GM23338 (cell line): ENCODE data around the gene TRABD. TPM values are rescaled to one million over a fixed set of nuclear protein-coding genes. Genes with fewer than 3 reads are reported as not detected.

Experiments used
- ATAC-seq: fragments of 200-7000 bp; cut with Tn5 transposase; 3 replicates; pipeline ENCODE4 v1.9.1; 2020
- DNase-seq: peaks from one replicate; pipeline ENCODE4 v3.0.0-alpha.2; 2015; ENCODE audit warnings: low spot score
- H2AFZ ChIP-seq: fragments of 200-600 bp; sonication (generic); 2 replicates; pipeline ENCODE4 v1.8.0; 2016; ENCODE audit warnings: antibody characterized with exemption, mild to moderate bottlenecking, moderate library complexity
- H3F3A ChIP-seq: fragments of 200-600 bp; sonication (generic); replicated peaks from 2 replicates; pipeline ENCODE4 v1.8.0; 2017; ENCODE audit warnings: antibody characterized with exemption, mixed run types, low read depth
- H3K27ac ChIP-seq: fragments of 200-600 bp; sonication (generic); 2 replicates; pipeline ENCODE4 v1.6.1; 2016; ENCODE audit warnings: low read depth
- H3K27me3 ChIP-seq: fragments of 200-600 bp; sonication (generic); 2 replicates; pipeline ENCODE4 v1.8.0; 2016; ENCODE audit warnings: mild to moderate bottlenecking, mixed run types, moderate library complexity; ENCODE audit not compliant: insufficient read depth
- H3K36me3 ChIP-seq: fragments of 200-600 bp; sonication (generic); 2 replicates; pipeline ENCODE4 v1.8.0; 2016; ENCODE audit warnings: mild to moderate bottlenecking; ENCODE audit not compliant: insufficient read depth
- H3K4me1 ChIP-seq: fragments of 200-600 bp; sonication (generic); 2 replicates; pipeline ENCODE4 v1.8.0; 2016; ENCODE audit warnings: mild to moderate bottlenecking, moderate library complexity; ENCODE audit not compliant: insufficient read depth
- H3K4me2 ChIP-seq: fragments of 200-600 bp; sonication (generic); 2 replicates; pipeline ENCODE4 v1.7.1; 2017; ENCODE audit warnings: mixed run types
- H3K4me3 ChIP-seq: fragments of 200-600 bp; sonication (generic); 2 replicates; pipeline ENCODE4 v1.6.1; 2016; ENCODE audit warnings: mixed run types
- H3K79me2 ChIP-seq: fragments of 200-600 bp; sonication (generic); replicated peaks from 2 replicates; pipeline ENCODE4 v1.8.0; 2017; ENCODE audit warnings: mild to moderate bottlenecking; ENCODE audit not compliant: insufficient read depth
- H3K9me2 ChIP-seq: fragments of 200-600 bp; sonication (generic); 2 replicates; pipeline ENCODE4 v1.8.0; 2017; ENCODE audit not compliant: insufficient read depth
- H4K20me1 ChIP-seq: fragments of 200-600 bp; sonication (generic); replicated peaks from 2 replicates; pipeline ENCODE4 v1.8.0; 2017; ENCODE audit warnings: mild to moderate bottlenecking; ENCODE audit not compliant: insufficient read depth
- H3K27ac Mint-ChIP-seq: 2 replicates; pipeline ENCODE4 v1.8.0; 2020; ENCODE audit warnings: inconsistent platforms, mild to moderate bottlenecking, moderate library complexity, mixed read lengths
- H3K27me3 Mint-ChIP-seq: 3 replicates; pipeline ENCODE4 v1.8.0; 2022; ENCODE audit warnings: low read depth, mild to moderate bottlenecking, moderate library complexity, mixed read lengths, inconsistent platforms; ENCODE audit not compliant: insufficient read depth, poor library complexity
- H3K36me3 Mint-ChIP-seq: 3 replicates; pipeline ENCODE4 v1.8.0; 2021; ENCODE audit warnings: low read depth, mild to moderate bottlenecking, inconsistent platforms, moderate library complexity, mixed read lengths
- H3K4me1 Mint-ChIP-seq: 3 replicates; pipeline ENCODE4 v1.8.0; 2020; ENCODE audit warnings: mild to moderate bottlenecking, inconsistent platforms, mixed read lengths
- H3K4me3 Mint-ChIP-seq: 3 replicates; pipeline ENCODE4 v1.8.0; 2021; ENCODE audit warnings: moderate library complexity, mild to moderate bottlenecking, inconsistent platforms, mixed read lengths
- H3K9me3 Mint-ChIP-seq: 3 replicates; pipeline ENCODE4 v1.8.0; 2020; ENCODE audit warnings: moderate library complexity, mild to moderate bottlenecking, inconsistent platforms, mixed read lengths
- CREB1 ChIP-seq: fragments of 250-450 bp; sonication (Bioruptor Pico); IDR thresholded peaks from 2 replicates; pipeline ENCODE4 v1.5.0; 2020; ENCODE audit warnings: low read depth, mild to moderate bottlenecking, moderate library complexity
- EZH2 ChIP-seq: fragments of 200-600 bp; sonication (generic); IDR thresholded peaks from one replicate; pipeline ENCODE4 v1.8.0; 2017; ENCODE audit warnings: antibody characterized with exemption, mild to moderate bottlenecking, low read depth; ENCODE audit not compliant: unreplicated experiment
- JUNB ChIP-seq: IDR thresholded peaks from one replicate; pipeline ENCODE4 v1.6.1; 2016; ENCODE audit warnings: antibody characterized with exemption; ENCODE audit not compliant: unreplicated experiment
- NANOG ChIP-seq: IDR thresholded peaks from 2 replicates; pipeline ENCODE4 v1.6.1; 2016; ENCODE audit warnings: antibody characterized with exemption, borderline replicate concordance
- POLR2AphosphoS5 ChIP-seq: IDR thresholded peaks from 2 replicates; pipeline ENCODE4 v1.6.1; 2016; ENCODE audit warnings: antibody characterized with exemption, low read depth
- STAT1 ChIP-seq: IDR thresholded peaks from one replicate; pipeline ENCODE4 v1.6.1; 2016; ENCODE audit warnings: antibody characterized with exemption; ENCODE audit not compliant: unreplicated experiment
- ZNF114 ChIP-seq: fragments of 250-450 bp; sonication (Bioruptor Pico); IDR thresholded peaks from 2 replicates; pipeline ENCODE4 v1.5.0; 2020; ENCODE audit warnings: mild to moderate bottlenecking, moderate library complexity
- ZNF331 ChIP-seq: fragments of 250-450 bp; sonication (Bioruptor Pico); IDR thresholded peaks from 2 replicates; pipeline ENCODE4 v1.5.0; 2020; ENCODE audit warnings: low read depth, mild to moderate bottlenecking, moderate library complexity
- polyA plus RNA-seq: library from polyadenylated mRNA; unstranded; fragments of >200 nt; fragmentation: Nextera tagmentation; extraction: Ambion mirVana; gene quantifications from 2 replicates; pipeline ENCODE4 v1.2.1, GENCODE V29; 2016
- total RNA-seq: library from RNA; depleted of rRNA; stranded (reverse); fragments of >200 nt; shearing (Covaris generic); gene quantifications from 2 replicates; pipeline ENCODE4 v1.2.3, GENCODE V29; 2014
- TF ChIP-seq, protein P1 (sequence below), 2 experiments: fragments of 200-600 bp in 1 of 2; sonication (generic) in 1 of 2; conservative IDR thresholded peaks; 2 replicates each; pipeline versions ENCODE4 v1.5.1 to v1.6.1; 2016 to 2017; ENCODE audit warnings: antibody characterized with exemption in 2 of 2, low read depth in 2 of 2, mild to moderate bottlenecking in 2 of 2, moderate library complexity in 1 of 2
- TF ChIP-seq, protein P2 (sequence below): IDR thresholded peaks from 2 replicates; pipeline ENCODE4 v1.6.1; 2016; ENCODE audit warnings: antibody characterized with exemption
- TF ChIP-seq, protein P3 (sequence below): IDR thresholded peaks from one replicate; pipeline ENCODE4 v1.6.1; 2018; ENCODE audit warnings: antibody characterized with exemption; ENCODE audit not compliant: unreplicated experiment

Gene TRABD
- total and polyA plus RNA-seq, 2 experiments from 2014 or later, result 44.1 to 66.1 TPM

DNA sequence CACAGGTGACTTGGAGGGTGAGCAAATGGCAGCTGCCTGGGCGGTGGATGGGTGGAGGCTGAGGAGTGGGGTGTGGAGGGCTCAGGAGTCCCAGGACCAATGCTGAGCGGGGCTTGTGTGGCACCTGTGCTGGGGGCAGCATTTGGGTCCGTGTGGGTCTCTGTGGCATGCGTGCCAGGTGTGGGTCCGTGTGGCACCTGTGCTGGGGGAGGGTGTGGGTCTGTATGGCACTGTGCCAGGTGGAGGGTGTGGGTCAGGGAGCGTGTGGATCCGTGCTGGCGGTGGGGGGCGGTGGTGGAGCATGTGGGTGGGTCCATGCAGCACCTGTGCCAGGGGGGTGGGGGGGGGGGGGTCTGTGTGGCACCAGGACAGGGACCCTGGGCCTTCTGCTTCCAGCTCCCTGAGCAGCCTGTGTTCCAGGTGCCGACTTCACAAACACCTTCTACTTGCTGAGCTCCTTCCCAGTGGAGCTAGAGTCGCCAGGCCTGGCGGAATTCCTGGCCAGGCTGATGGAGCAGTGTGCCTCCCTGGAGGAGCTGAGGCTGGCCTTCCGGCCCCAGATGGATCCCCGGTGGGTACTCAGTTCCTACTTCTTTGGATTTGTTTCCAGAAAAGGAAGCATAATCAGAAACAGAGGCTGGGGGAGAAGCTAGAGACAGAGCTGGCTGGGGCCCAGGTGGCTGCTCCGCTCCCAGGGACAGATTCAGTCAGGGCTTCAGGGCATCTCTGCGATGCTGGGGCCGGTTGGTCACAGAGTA, 29.8 kb downstream of the TRABD start:
- H2AFZ ChIP-seq, result no peak overlapping the region
- H3K9me3 Mint-ChIP-seq, result no peaks in the 10 kb centered on the region; the same call in 2 of the 3 replicates
- peaks cover 70% of the 10 kb centered on the region for H3K36me3 Mint-ChIP-seq
- no peak for DNase-seq
- H3K27ac ChIP-seq, result no peak overlapping the region
- no peaks in the 10 kb centered on the region for H3K9me2 ChIP-seq
- H3K4me3 Mint-ChIP-seq, result no peak overlapping the region
- peaks cover 1% of the 10 kb centered on the region for H3K27me3 Mint-ChIP-seq
- H3K4me3 ChIP-seq, result no peak overlapping the region
- H3K79me2 ChIP-seq, result peaks cover 19% of the 10 kb centered on the region; the same call in 1 of the 2 replicates
- H3K36me3 ChIP-seq, result 0 out of 2 replicates have a peak, but pooled peaks cover 7% of the 10 kb centered on the region
- H3K4me1 Mint-ChIP-seq, result peaks cover 2% of the 10 kb centered on the region; the same call in 2 of the 3 replicates
- H3K27me3 ChIP-seq, result no peaks in the 10 kb centered on the region
- no peaks in the 10 kb centered on the region; the same call in 1 of the 2 replicates for H3K4me1 ChIP-seq
- no peak overlapping the region for H3K4me2 ChIP-seq
- no peak for ATAC-seq
- no peak for TF ChIP-seq ZNF331 (CRISPR knock-in tag)
- TF ChIP-seq EZH2, result no peak
- TF ChIP-seq, protein P1, sequence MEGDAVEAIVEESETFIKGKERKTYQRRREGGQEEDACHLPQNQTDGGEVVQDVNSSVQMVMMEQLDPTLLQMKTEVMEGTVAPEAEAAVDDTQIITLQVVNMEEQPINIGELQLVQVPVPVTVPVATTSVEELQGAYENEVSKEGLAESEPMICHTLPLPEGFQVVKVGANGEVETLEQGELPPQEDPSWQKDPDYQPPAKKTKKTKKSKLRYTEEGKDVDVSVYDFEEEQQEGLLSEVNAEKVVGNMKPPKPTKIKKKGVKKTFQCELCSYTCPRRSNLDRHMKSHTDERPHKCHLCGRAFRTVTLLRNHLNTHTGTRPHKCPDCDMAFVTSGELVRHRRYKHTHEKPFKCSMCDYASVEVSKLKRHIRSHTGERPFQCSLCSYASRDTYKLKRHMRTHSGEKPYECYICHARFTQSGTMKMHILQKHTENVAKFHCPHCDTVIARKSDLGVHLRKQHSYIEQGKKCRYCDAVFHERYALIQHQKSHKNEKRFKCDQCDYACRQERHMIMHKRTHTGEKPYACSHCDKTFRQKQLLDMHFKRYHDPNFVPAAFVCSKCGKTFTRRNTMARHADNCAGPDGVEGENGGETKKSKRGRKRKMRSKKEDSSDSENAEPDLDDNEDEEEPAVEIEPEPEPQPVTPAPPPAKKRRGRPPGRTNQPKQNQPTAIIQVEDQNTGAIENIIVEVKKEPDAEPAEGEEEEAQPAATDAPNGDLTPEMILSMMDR (conservative IDR thresholded peaks at IDR 0.05; ENCODE audit: low read depth in 2 of 2), result no peak
- TF ChIP-seq, protein P2, sequence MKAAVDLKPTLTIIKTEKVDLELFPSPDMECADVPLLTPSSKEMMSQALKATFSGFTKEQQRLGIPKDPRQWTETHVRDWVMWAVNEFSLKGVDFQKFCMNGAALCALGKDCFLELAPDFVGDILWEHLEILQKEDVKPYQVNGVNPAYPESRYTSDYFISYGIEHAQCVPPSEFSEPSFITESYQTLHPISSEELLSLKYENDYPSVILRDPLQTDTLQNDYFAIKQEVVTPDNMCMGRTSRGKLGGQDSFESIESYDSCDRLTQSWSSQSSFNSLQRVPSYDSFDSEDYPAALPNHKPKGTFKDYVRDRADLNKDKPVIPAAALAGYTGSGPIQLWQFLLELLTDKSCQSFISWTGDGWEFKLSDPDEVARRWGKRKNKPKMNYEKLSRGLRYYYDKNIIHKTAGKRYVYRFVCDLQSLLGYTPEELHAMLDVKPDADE, result no peak
- TF ChIP-seq ZNF114 (CRISPR knock-in tag), result no peak
- no peak for TF ChIP-seq STAT1
- TF ChIP-seq JUNB, result no peak
- TF ChIP-seq, protein P3, sequence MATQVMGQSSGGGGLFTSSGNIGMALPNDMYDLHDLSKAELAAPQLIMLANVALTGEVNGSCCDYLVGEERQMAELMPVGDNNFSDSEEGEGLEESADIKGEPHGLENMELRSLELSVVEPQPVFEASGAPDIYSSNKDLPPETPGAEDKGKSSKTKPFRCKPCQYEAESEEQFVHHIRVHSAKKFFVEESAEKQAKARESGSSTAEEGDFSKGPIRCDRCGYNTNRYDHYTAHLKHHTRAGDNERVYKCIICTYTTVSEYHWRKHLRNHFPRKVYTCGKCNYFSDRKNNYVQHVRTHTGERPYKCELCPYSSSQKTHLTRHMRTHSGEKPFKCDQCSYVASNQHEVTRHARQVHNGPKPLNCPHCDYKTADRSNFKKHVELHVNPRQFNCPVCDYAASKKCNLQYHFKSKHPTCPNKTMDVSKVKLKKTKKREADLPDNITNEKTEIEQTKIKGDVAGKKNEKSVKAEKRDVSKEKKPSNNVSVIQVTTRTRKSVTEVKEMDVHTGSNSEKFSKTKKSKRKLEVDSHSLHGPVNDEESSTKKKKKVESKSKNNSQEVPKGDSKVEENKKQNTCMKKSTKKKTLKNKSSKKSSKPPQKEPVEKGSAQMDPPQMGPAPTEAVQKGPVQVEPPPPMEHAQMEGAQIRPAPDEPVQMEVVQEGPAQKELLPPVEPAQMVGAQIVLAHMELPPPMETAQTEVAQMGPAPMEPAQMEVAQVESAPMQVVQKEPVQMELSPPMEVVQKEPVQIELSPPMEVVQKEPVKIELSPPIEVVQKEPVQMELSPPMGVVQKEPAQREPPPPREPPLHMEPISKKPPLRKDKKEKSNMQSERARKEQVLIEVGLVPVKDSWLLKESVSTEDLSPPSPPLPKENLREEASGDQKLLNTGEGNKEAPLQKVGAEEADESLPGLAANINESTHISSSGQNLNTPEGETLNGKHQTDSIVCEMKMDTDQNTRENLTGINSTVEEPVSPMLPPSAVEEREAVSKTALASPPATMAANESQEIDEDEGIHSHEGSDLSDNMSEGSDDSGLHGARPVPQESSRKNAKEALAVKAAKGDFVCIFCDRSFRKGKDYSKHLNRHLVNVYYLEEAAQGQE, result no peak
- TF ChIP-seq CREB1 (CRISPR knock-in tag), result no peak
- TF ChIP-seq POLR2AphosphoS5, result no peak
- no peak for TF ChIP-seq NANOG
- no peak overlapping the region for H3K27ac Mint-ChIP-seq
- no peaks in the 10 kb centered on the region for H3F3A ChIP-seq
- H4K20me1 ChIP-seq, result peaks cover 18% of the 10 kb centered on the region
